Measurements from ENCODE around the gene MRPL34. TPM values are rescaled to one million over a fixed set of nuclear protein-coding genes. Genes with fewer than 3 reads are reported as not detected.

Gene MRPL34
- polyA plus RNA-seq, 6 donors from 2014 or later = 121 to 189 (median 160) TPM

GRCh38 chr19:17330262-17331044 lies 24.8 kb downstream of the MRPL34 start:
- DNase-seq (no peak), ATAC-seq (ENCODE audit: low read depth in 2 of 2) (no peak)
- H3K4me1 Mint-ChIP-seq = peaks cover 22 to 25% (median 23%) of the 10 kb centered on the region in 3 donors
- H3K27me3 Mint-ChIP-seq = peaks cover 0 to 21% (median 16%) of the 10 kb centered on the region in 3 donors
- H3K27ac Mint-ChIP-seq = peak overlapping the region in 3 of 6 donors; percentile 60 to 70 (median 69)
- no peaks in the 10 kb centered on the region for H3K9me3 Mint-ChIP-seq
- peak overlapping the region; percentile 39 to 71 (median 64) for H3K4me3 Mint-ChIP-seq
- no peaks in the 10 kb centered on the region for H3K36me3 Mint-ChIP-seq

- Mint-ChIP-seq H3K9me3 (no peaks in the 10 kb centered on the region), H3K27me3 (peaks cover 0 to 21% (median 16%) of the 10 kb centered on the region in 3 donors), H3K4me3 (peak overlapping the region in 4 of 8 donors; percentile 44 to 59 (median 54)), H3K4me1 (peaks cover 22 to 28% (median 23%) of the 10 kb centered on the region in 3 donors), H3K36me3 (no peaks in the 10 kb centered on the region), H3K27ac (no peak overlapping the region)
- ATAC-seq (ENCODE audit: low read depth in 2 of 2) (no peak), DNase-seq (no peak)
Measured at GRCh38 chr19:17331045-17331558, 25.4 kb downstream of the MRPL34 start.

- Mint-ChIP-seq H3K27ac (no peak overlapping the region), H3K27me3 (peaks cover 0 to 21% (median 16%) of the 10 kb centered on the region in 3 donors), H3K36me3 (no peaks in the 10 kb centered on the region), H3K9me3 (no peaks in the 10 kb centered on the region), H3K4me1 (peaks cover 31 to 37% (median 31%) of the 10 kb centered on the region in 3 donors), H3K4me3 (peak overlapping the region in 3 of 8 donors; percentile 47 to 75 (median 51))
- ATAC-seq (ENCODE audit: low read depth in 2 of 2) = no peak
- no peak for DNase-seq
Measured at GRCh38 chr19:17332360-17332676, 26.6 kb downstream of the MRPL34 start.

- Mint-ChIP-seq H3K9me3 (no peaks in the 10 kb centered on the region), H3K4me3 (peak overlapping the region in 7 of 8 donors; percentile 25 to 75 (median 53)), H3K27me3 (peaks cover 0 to 21% (median 16%) of the 10 kb centered on the region in 3 donors), H3K4me1 (peaks cover 30 to 36% (median 34%) of the 10 kb centered on the region in 3 donors), H3K27ac (no peak overlapping the region), H3K36me3 (no peaks in the 10 kb centered on the region)
- ATAC-seq (ENCODE audit: low read depth in 2 of 2) (no peak), DNase-seq (no peak)
Measured at GRCh38 chr19:17332677-17333581, 27.3 kb downstream of the MRPL34 start.

GRCh38 chr19:17333611-17334413 lies 28.1 kb downstream of the MRPL34 start:
- peak in 1 of 2 donors; percentile 7 for ATAC-seq (ENCODE audit: low read depth in 2 of 2)
- Mint-ChIP-seq H3K36me3 (no peaks in the 10 kb centered on the region), H3K4me1 (peaks cover 30 to 45% (median 34%) of the 10 kb centered on the region in 3 donors)

GRCh38 chr19:17334414-17335409 lies 29.0 kb downstream of the MRPL34 start, which contains the start of gene ANO8:
TSS of gene ANO8 (minus strand) at chr19:17334855. CDS start at chr19:17334670, 185 bp downstream.
- Mint-ChIP-seq H3K36me3 (no peaks in the 10 kb centered on the region), H3K27me3 (peaks cover 0 to 21% (median 16%) of the 10 kb centered on the region in 3 donors), H3K4me1 (peaks cover 31 to 41% (median 33%) of the 10 kb centered on the region in 3 donors), H3K27ac (peak within 1 kb of the TSS; percentile 2 to 90 (median 74)), H3K9me3 (no peaks in the 10 kb centered on the region), H3K4me3 (peak within 1 kb of the TSS; percentile 82 to 96 (median 92))
- DNase-seq = peak; percentile 92
- peak; percentile 66 to 69 for ATAC-seq (ENCODE audit: low read depth in 2 of 2)

More at GRCh38 chr19:17333611-17334413, 28.1 kb downstream of the MRPL34 start:
- no peaks in the 10 kb centered on the region for H3K9me3 Mint-ChIP-seq
- peak overlapping the region in 5 of 6 donors; percentile 2 to 78 (median 70) for H3K27ac Mint-ChIP-seq
- H3K27me3 Mint-ChIP-seq = peaks cover 0 to 21% (median 16%) of the 10 kb centered on the region in 3 donors
- H3K4me3 Mint-ChIP-seq = peak overlapping the region; percentile 80 to 90 (median 84)
- peak; percentile 48 for DNase-seq

GRCh38 chr19:17335575-17335974 lies 29.9 kb downstream of the MRPL34 start:
- no peak for ATAC-seq (ENCODE audit: low read depth in 2 of 2)
- Mint-ChIP-seq H3K9me3 (no peaks in the 10 kb centered on the region), H3K36me3 (no peaks in the 10 kb centered on the region), H3K4me3 (peak overlapping the region in 7 of 8 donors; percentile 56 to 96 (median 92)), H3K4me1 (peaks cover 26 to 41% (median 31%) of the 10 kb centered on the region in 3 donors), H3K27ac (no peak overlapping the region), H3K27me3 (peaks cover 0 to 18% (median 12%) of the 10 kb centered on the region in 3 donors)
- DNase-seq = no peak

GRCh38 chr19:17336872-17337674 lies 31.4 kb downstream of the MRPL34 start, which contains the start of gene GTPBP3:
TSS of gene GTPBP3 (plus strand) at chr19:17337553. CDS start at chr19:17337612, 59 bp downstream.
- Mint-ChIP-seq H3K4me3 (peak within 1 kb of the TSS; percentile 85 to 99 (median 96)), H3K27me3 (peaks cover 0 to 11% (median 8%) of the 10 kb centered on the region in 3 donors)

GRCh38 chr19:17337675-17338432 lies 32.2 kb downstream of the MRPL34 start:
- Mint-ChIP-seq H3K4me1 (peaks cover 23 to 41% (median 31%) of the 10 kb centered on the region in 3 donors), H3K4me3 (peak overlapping the region; percentile 85 to 99 (median 96)), H3K9me3 (no peaks in the 10 kb centered on the region), H3K27ac (peak overlapping the region; percentile 41 to 97 (median 84)), H3K36me3 (no peaks in the 10 kb centered on the region), H3K27me3 (peaks cover 0 to 8% (median 7%) of the 10 kb centered on the region in 3 donors)
- peak in 1 of 2 donors; percentile 3 for ATAC-seq (ENCODE audit: low read depth in 2 of 2)
- DNase-seq = no peak

More at GRCh38 chr19:17336872-17337674, 31.4 kb downstream of the MRPL34 start, which contains the start of gene GTPBP3:
- peak; percentile 85 to 88 for ATAC-seq (ENCODE audit: low read depth in 2 of 2)
- H3K36me3 Mint-ChIP-seq = no peaks in the 10 kb centered on the region
- H3K4me1 Mint-ChIP-seq = peaks cover 23 to 41% (median 29%) of the 10 kb centered on the region in 3 donors
- peak; percentile 96 for DNase-seq
- H3K9me3 Mint-ChIP-seq = no peaks in the 10 kb centered on the region
- H3K27ac Mint-ChIP-seq = peak within 1 kb of the TSS; percentile 70 to 97 (median 90)

GRCh38 chr19:17338433-17339078 lies 32.9 kb downstream of the MRPL34 start:
- Mint-ChIP-seq H3K4me3 (peak overlapping the region; percentile 80 to 99 (median 96)), H3K36me3 (no peaks in the 10 kb centered on the region), H3K27ac (peak overlapping the region in 1 of 6 donors; percentile 60), H3K4me1 (peaks cover 23 to 40% (median 32%) of the 10 kb centered on the region in 3 donors), H3K27me3 (peaks cover 0 to 6% (median 6%) of the 10 kb centered on the region in 3 donors), H3K9me3 (no peaks in the 10 kb centered on the region)
- DNase-seq (no peak), ATAC-seq (ENCODE audit: low read depth in 2 of 2) (no peak)

Measured in naive B cell (primary cell).